GM19463 (cell line): Measurements from ENCODE around the gene MMRN1.
A peak's percentile ranks its signal among the peaks of the same experiment; 100 is the strongest.

Experiments
- ATAC-seq: cut with Tn5 transposase; IDR thresholded peaks from one replicate; pipeline ENCODE4 v1.9.1; 2021; ENCODE audit warnings: mild to moderate bottlenecking, moderate library complexity; ENCODE audit not compliant: unreplicated experiment

Gene MMRN1

GRCh38 chr4:89894649-89895550 is at the start of gene MMRN1:
Gene MMRN1 (plus strand): TSS chr4:89894854. CDS start chr4:89894972, 118 bp downstream.
- ATAC-seq: peak; percentile 70

GRCh38 chr4:89847571-89848325 is 46.9 kb upstream of the MMRN1 start:
- ATAC-seq: no peak

- no peak for ATAC-seq
These were observed 39.4 kb upstream of the MMRN1 start for GRCh38 chr4:89855236-89855635.

- no peak for ATAC-seq
These were observed 33.7 kb upstream of the MMRN1 start for GRCh38 chr4:89860971-89861370.

- no peak for ATAC-seq
These were observed 31.1 kb upstream of the MMRN1 start for GRCh38 chr4:89863533-89863932.

- ATAC-seq: no peak
These were observed 26.4 kb upstream of the MMRN1 start for GRCh38 chr4:89868276-89868675.

- ATAC-seq: no peak
These were observed 25.6 kb upstream of the MMRN1 start for GRCh38 chr4:89868999-89869589.

- ATAC-seq: no peak
These were observed 23.4 kb upstream of the MMRN1 start for GRCh38 chr4:89871211-89871610.

- ATAC-seq: no peak
These were observed 18.1 kb upstream of the MMRN1 start for GRCh38 chr4:89876548-89876947.

- no peak for ATAC-seq
These were observed 16.0 kb upstream of the MMRN1 start for GRCh38 chr4:89878611-89879010.

- ATAC-seq: no peak
These were observed 15.4 kb upstream of the MMRN1 start for GRCh38 chr4:89879215-89879614.

- no peak for ATAC-seq
These were observed 5.4 kb upstream of the MMRN1 start for GRCh38 chr4:89889289-89889688.

- no peak for ATAC-seq
These were observed 3.2 kb downstream of the MMRN1 start for GRCh38 chr4:89897867-89898266.

GRCh38 chr4:89898304-89898716 is 3.7 kb downstream of the MMRN1 start:
- peak; percentile 53 for ATAC-seq

- no peak for ATAC-seq
These were observed 4.5 kb downstream of the MMRN1 start for GRCh38 chr4:89899152-89899551.

GRCh38 chr4:89899854-89900253 is 5.2 kb downstream of the MMRN1 start:
- no peak for ATAC-seq

GRCh38 chr4:89901808-89902431 is 7.3 kb downstream of the MMRN1 start:
- peak; percentile 66 for ATAC-seq

GRCh38 chr4:89904524-89904923 is 9.9 kb downstream of the MMRN1 start:
- no peak for ATAC-seq

GRCh38 chr4:89906316-89906715 is 11.7 kb downstream of the MMRN1 start:
- ATAC-seq: no peak

GRCh38 chr4:89906777-89907521 is 12.3 kb downstream of the MMRN1 start:
- no peak for ATAC-seq
